GM23338 (cell line): ENCODE data around the gene FAM131A. TPM values are rescaled to one million over a fixed set of nuclear protein-coding genes. Genes with fewer than 3 reads are reported as not detected.

Source experiments
- ATAC-seq: fragments of 200-7000 bp; cut with Tn5 transposase; 3 replicates; pipeline ENCODE4 v1.9.1; 2020
- DNase-seq: peaks from one replicate; pipeline ENCODE4 v3.0.0-alpha.2; 2015; ENCODE audit warnings: low spot score
- H2AFZ ChIP-seq: fragments of 200-600 bp; sonication (generic); 2 replicates; pipeline ENCODE4 v1.8.0; 2016; ENCODE audit warnings: antibody characterized with exemption, mild to moderate bottlenecking, moderate library complexity
- H3F3A ChIP-seq: fragments of 200-600 bp; sonication (generic); replicated peaks from 2 replicates; pipeline ENCODE4 v1.8.0; 2017; ENCODE audit warnings: antibody characterized with exemption, mixed run types, low read depth
- H3K27ac ChIP-seq: fragments of 200-600 bp; sonication (generic); 2 replicates; pipeline ENCODE4 v1.6.1; 2016; ENCODE audit warnings: low read depth
- H3K27me3 ChIP-seq: fragments of 200-600 bp; sonication (generic); 2 replicates; pipeline ENCODE4 v1.8.0; 2016; ENCODE audit warnings: mild to moderate bottlenecking, mixed run types, moderate library complexity; ENCODE audit not compliant: insufficient read depth
- H3K36me3 ChIP-seq: fragments of 200-600 bp; sonication (generic); 2 replicates; pipeline ENCODE4 v1.8.0; 2016; ENCODE audit warnings: mild to moderate bottlenecking; ENCODE audit not compliant: insufficient read depth
- H3K4me1 ChIP-seq: fragments of 200-600 bp; sonication (generic); 2 replicates; pipeline ENCODE4 v1.8.0; 2016; ENCODE audit warnings: mild to moderate bottlenecking, moderate library complexity; ENCODE audit not compliant: insufficient read depth
- H3K4me2 ChIP-seq: fragments of 200-600 bp; sonication (generic); 2 replicates; pipeline ENCODE4 v1.7.1; 2017; ENCODE audit warnings: mixed run types
- H3K4me3 ChIP-seq: fragments of 200-600 bp; sonication (generic); 2 replicates; pipeline ENCODE4 v1.6.1; 2016; ENCODE audit warnings: mixed run types
- H3K79me2 ChIP-seq: fragments of 200-600 bp; sonication (generic); replicated peaks from 2 replicates; pipeline ENCODE4 v1.8.0; 2017; ENCODE audit warnings: mild to moderate bottlenecking; ENCODE audit not compliant: insufficient read depth
- H3K9me2 ChIP-seq: fragments of 200-600 bp; sonication (generic); 2 replicates; pipeline ENCODE4 v1.8.0; 2017; ENCODE audit not compliant: insufficient read depth
- H4K20me1 ChIP-seq: fragments of 200-600 bp; sonication (generic); replicated peaks from 2 replicates; pipeline ENCODE4 v1.8.0; 2017; ENCODE audit warnings: mild to moderate bottlenecking; ENCODE audit not compliant: insufficient read depth
- H3K27ac Mint-ChIP-seq: 2 replicates; pipeline ENCODE4 v1.8.0; 2020; ENCODE audit warnings: inconsistent platforms, mild to moderate bottlenecking, moderate library complexity, mixed read lengths
- H3K27me3 Mint-ChIP-seq: 3 replicates; pipeline ENCODE4 v1.8.0; 2022; ENCODE audit warnings: low read depth, mild to moderate bottlenecking, moderate library complexity, mixed read lengths, inconsistent platforms; ENCODE audit not compliant: insufficient read depth, poor library complexity
- H3K36me3 Mint-ChIP-seq: 3 replicates; pipeline ENCODE4 v1.8.0; 2021; ENCODE audit warnings: low read depth, mild to moderate bottlenecking, inconsistent platforms, moderate library complexity, mixed read lengths
- H3K4me1 Mint-ChIP-seq: 3 replicates; pipeline ENCODE4 v1.8.0; 2020; ENCODE audit warnings: mild to moderate bottlenecking, inconsistent platforms, mixed read lengths
- H3K4me3 Mint-ChIP-seq: 3 replicates; pipeline ENCODE4 v1.8.0; 2021; ENCODE audit warnings: moderate library complexity, mild to moderate bottlenecking, inconsistent platforms, mixed read lengths
- H3K9me3 Mint-ChIP-seq: 3 replicates; pipeline ENCODE4 v1.8.0; 2020; ENCODE audit warnings: moderate library complexity, mild to moderate bottlenecking, inconsistent platforms, mixed read lengths
- CREB1 ChIP-seq: fragments of 250-450 bp; sonication (Bioruptor Pico); IDR thresholded peaks from 2 replicates; pipeline ENCODE4 v1.5.0; 2020; ENCODE audit warnings: low read depth, mild to moderate bottlenecking, moderate library complexity
- ETS1 ChIP-seq: IDR thresholded peaks from 2 replicates; pipeline ENCODE4 v1.6.1; 2016; ENCODE audit warnings: antibody characterized with exemption
- EZH2 ChIP-seq: fragments of 200-600 bp; sonication (generic); IDR thresholded peaks from one replicate; pipeline ENCODE4 v1.8.0; 2017; ENCODE audit warnings: antibody characterized with exemption, mild to moderate bottlenecking, low read depth; ENCODE audit not compliant: unreplicated experiment
- EZH2phosphoT487 ChIP-seq: fragments of 200-600 bp; sonication (generic); IDR thresholded peaks from one replicate; pipeline ENCODE4 v1.8.1; 2018; ENCODE audit warnings: antibody characterized with exemption; ENCODE audit not compliant: unreplicated experiment
- JUNB ChIP-seq: IDR thresholded peaks from one replicate; pipeline ENCODE4 v1.6.1; 2016; ENCODE audit warnings: antibody characterized with exemption; ENCODE audit not compliant: unreplicated experiment
- NANOG ChIP-seq: IDR thresholded peaks from 2 replicates; pipeline ENCODE4 v1.6.1; 2016; ENCODE audit warnings: antibody characterized with exemption, borderline replicate concordance
- POLR2AphosphoS5 ChIP-seq: IDR thresholded peaks from 2 replicates; pipeline ENCODE4 v1.6.1; 2016; ENCODE audit warnings: antibody characterized with exemption, low read depth
- STAT1 ChIP-seq: IDR thresholded peaks from one replicate; pipeline ENCODE4 v1.6.1; 2016; ENCODE audit warnings: antibody characterized with exemption; ENCODE audit not compliant: unreplicated experiment
- ZNF114 ChIP-seq: fragments of 250-450 bp; sonication (Bioruptor Pico); IDR thresholded peaks from 2 replicates; pipeline ENCODE4 v1.5.0; 2020; ENCODE audit warnings: mild to moderate bottlenecking, moderate library complexity
- ZNF331 ChIP-seq: fragments of 250-450 bp; sonication (Bioruptor Pico); IDR thresholded peaks from 2 replicates; pipeline ENCODE4 v1.5.0; 2020; ENCODE audit warnings: low read depth, mild to moderate bottlenecking, moderate library complexity
- polyA plus RNA-seq: library from polyadenylated mRNA; unstranded; fragments of >200 nt; fragmentation: Nextera tagmentation; extraction: Ambion mirVana; gene quantifications from 2 replicates; pipeline ENCODE4 v1.2.1, GENCODE V29; 2016
- total RNA-seq: library from RNA; depleted of rRNA; stranded (reverse); fragments of >200 nt; shearing (Covaris generic); gene quantifications from 2 replicates; pipeline ENCODE4 v1.2.3, GENCODE V29; 2014
- TF ChIP-seq, protein P1 (sequence below), 2 experiments: fragments of 200-600 bp in 1 of 2; sonication (generic) in 1 of 2; conservative IDR thresholded peaks; 2 replicates each; pipeline versions ENCODE4 v1.5.1 to v1.6.1; 2016 to 2017; ENCODE audit warnings: antibody characterized with exemption in 2 of 2, low read depth in 2 of 2, mild to moderate bottlenecking in 2 of 2, moderate library complexity in 1 of 2
- TF ChIP-seq, protein P2 (sequence below): IDR thresholded peaks from one replicate; pipeline ENCODE4 v1.6.1; 2018; ENCODE audit warnings: antibody characterized with exemption; ENCODE audit not compliant: unreplicated experiment

Gene FAM131A
- total and polyA plus RNA-seq, 2 experiments from 2014 or later = 6.7 to 31.8 TPM

- no peak for DNase-seq
Measured at GRCh38 chr3:184295771-184296170, 41.6 kb upstream of the FAM131A start.

More at GRCh38 chr3:184295771-184296170, 41.6 kb upstream of the FAM131A start:
- H3K27ac ChIP-seq = no peak overlapping the region
- Mint-ChIP-seq H3K27ac (no peak overlapping the region; the same call in 1 of the 2 replicates), H3K4me3 (no peak overlapping the region), H3K36me3 (peaks cover 14% of the 10 kb centered on the region), H3K4me1 (peaks cover 9% of the 10 kb centered on the region), H3K27me3 (peaks cover 13% of the 10 kb centered on the region), H3K9me3 (no peaks in the 10 kb centered on the region)
- TF ChIP-seq, protein P1, sequence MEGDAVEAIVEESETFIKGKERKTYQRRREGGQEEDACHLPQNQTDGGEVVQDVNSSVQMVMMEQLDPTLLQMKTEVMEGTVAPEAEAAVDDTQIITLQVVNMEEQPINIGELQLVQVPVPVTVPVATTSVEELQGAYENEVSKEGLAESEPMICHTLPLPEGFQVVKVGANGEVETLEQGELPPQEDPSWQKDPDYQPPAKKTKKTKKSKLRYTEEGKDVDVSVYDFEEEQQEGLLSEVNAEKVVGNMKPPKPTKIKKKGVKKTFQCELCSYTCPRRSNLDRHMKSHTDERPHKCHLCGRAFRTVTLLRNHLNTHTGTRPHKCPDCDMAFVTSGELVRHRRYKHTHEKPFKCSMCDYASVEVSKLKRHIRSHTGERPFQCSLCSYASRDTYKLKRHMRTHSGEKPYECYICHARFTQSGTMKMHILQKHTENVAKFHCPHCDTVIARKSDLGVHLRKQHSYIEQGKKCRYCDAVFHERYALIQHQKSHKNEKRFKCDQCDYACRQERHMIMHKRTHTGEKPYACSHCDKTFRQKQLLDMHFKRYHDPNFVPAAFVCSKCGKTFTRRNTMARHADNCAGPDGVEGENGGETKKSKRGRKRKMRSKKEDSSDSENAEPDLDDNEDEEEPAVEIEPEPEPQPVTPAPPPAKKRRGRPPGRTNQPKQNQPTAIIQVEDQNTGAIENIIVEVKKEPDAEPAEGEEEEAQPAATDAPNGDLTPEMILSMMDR (conservative IDR thresholded peaks at IDR 0.05; ENCODE audit: low read depth in 2 of 2) = no peak
- TF ChIP-seq NANOG = no peak
- no peak for TF ChIP-seq POLR2AphosphoS5
- no peak for TF ChIP-seq STAT1
- TF ChIP-seq ZNF331 (CRISPR knock-in tag) = no peak
- no peak for TF ChIP-seq ZNF114 (CRISPR knock-in tag)
- TF ChIP-seq CREB1 (CRISPR knock-in tag) = no peak
- TF ChIP-seq JUNB = no peak
- TF ChIP-seq, protein P2, sequence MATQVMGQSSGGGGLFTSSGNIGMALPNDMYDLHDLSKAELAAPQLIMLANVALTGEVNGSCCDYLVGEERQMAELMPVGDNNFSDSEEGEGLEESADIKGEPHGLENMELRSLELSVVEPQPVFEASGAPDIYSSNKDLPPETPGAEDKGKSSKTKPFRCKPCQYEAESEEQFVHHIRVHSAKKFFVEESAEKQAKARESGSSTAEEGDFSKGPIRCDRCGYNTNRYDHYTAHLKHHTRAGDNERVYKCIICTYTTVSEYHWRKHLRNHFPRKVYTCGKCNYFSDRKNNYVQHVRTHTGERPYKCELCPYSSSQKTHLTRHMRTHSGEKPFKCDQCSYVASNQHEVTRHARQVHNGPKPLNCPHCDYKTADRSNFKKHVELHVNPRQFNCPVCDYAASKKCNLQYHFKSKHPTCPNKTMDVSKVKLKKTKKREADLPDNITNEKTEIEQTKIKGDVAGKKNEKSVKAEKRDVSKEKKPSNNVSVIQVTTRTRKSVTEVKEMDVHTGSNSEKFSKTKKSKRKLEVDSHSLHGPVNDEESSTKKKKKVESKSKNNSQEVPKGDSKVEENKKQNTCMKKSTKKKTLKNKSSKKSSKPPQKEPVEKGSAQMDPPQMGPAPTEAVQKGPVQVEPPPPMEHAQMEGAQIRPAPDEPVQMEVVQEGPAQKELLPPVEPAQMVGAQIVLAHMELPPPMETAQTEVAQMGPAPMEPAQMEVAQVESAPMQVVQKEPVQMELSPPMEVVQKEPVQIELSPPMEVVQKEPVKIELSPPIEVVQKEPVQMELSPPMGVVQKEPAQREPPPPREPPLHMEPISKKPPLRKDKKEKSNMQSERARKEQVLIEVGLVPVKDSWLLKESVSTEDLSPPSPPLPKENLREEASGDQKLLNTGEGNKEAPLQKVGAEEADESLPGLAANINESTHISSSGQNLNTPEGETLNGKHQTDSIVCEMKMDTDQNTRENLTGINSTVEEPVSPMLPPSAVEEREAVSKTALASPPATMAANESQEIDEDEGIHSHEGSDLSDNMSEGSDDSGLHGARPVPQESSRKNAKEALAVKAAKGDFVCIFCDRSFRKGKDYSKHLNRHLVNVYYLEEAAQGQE = no peak
- no peak for TF ChIP-seq ETS1
- TF ChIP-seq EZH2phosphoT487 = no peak
- TF ChIP-seq EZH2 = no peak
- peaks cover 7% of the 10 kb centered on the region; the same call in 1 of the 2 replicates for H3K4me1 ChIP-seq
- no peak overlapping the region for H2AFZ ChIP-seq
- H4K20me1 ChIP-seq = peaks cover 7% of the 10 kb centered on the region
- peaks cover 15% of the 10 kb centered on the region for H3K79me2 ChIP-seq
- H3K36me3 ChIP-seq = peaks cover 5% of the 10 kb centered on the region
- H3K9me2 ChIP-seq = no peaks in the 10 kb centered on the region
- H3K4me2 ChIP-seq = no peak overlapping the region
- H3F3A ChIP-seq = peaks cover 2% of the 10 kb centered on the region; the same call in 1 of the 2 replicates
- H3K4me3 ChIP-seq = no peak overlapping the region
- H3K27me3 ChIP-seq = no peaks in the 10 kb centered on the region
- ATAC-seq = no peak
